HepG2 (cell line): ENCODE measurements around the gene SRP68.

Source experiments
- ATF7 ChIP-seq, 2 experiments: fragments of 450-650 bp in 1 of 2; sonication (generic) in 1 of 2; formaldehyde crosslinking in 1 of 2; IDR thresholded peaks; 2 replicates each; pipeline versions ENCODE4 v1.4.0 to v1.6.1; 2016 to 2020; ENCODE audit warnings: antibody characterized with exemption in 1 of 2, mild to moderate bottlenecking in 1 of 2, missing genetic modification reagents in 1 of 2
- FOXK2 ChIP-seq: fragments of 450-650 bp; IDR thresholded peaks from 2 replicates; pipeline ENCODE4 v1.6.1; 2016
- NFYB ChIP-seq: sonication (generic); formaldehyde crosslinking; IDR thresholded peaks from 2 replicates; pipeline ENCODE4 v1.4.0; 2020; ENCODE audit warnings: missing genetic modification reagents
- POLR2A ChIP-seq, 2 experiments: IDR thresholded peaks; 2 replicates each; pipeline ENCODE4 v1.6.1; 2011; ENCODE audit warnings: low read depth in 2 of 2, low read length in 2 of 2, mild to moderate bottlenecking in 1 of 2, moderate library complexity in 1 of 2; ENCODE audit not compliant: insufficient read depth in 1 of 2
- POLR2AphosphoS5 ChIP-seq: IDR thresholded peaks from 2 replicates; pipeline ENCODE4 v1.6.1; 2012; ENCODE audit warnings: low read depth, low read length
- PPARG ChIP-seq: conservative IDR thresholded peaks from 2 replicates; pipeline ENCODE4 v1.6.1; 2016; ENCODE audit warnings: missing biosample characterization, missing genetic modification reagents
- SIN3B ChIP-seq: fragments of 150-350 bp; IDR thresholded peaks from 2 replicates; pipeline ENCODE4 v1.6.1; 2014; ENCODE audit warnings: low read length
- TAF1 ChIP-seq: sonication (generic); formaldehyde crosslinking; IDR thresholded peaks from 2 replicates; pipeline ENCODE4 v1.4.0; 2020; ENCODE audit warnings: missing genetic modification reagents
- ZFP37 ChIP-seq: sonication (generic); formaldehyde crosslinking; IDR thresholded peaks from 2 replicates; pipeline ENCODE4 v1.4.0; 2020; ENCODE audit warnings: missing genetic modification reagents, borderline replicate concordance
- TF ChIP-seq, protein P1 (sequence below): sonication (generic); formaldehyde crosslinking; IDR thresholded peaks from 2 replicates; pipeline ENCODE4 v1.4.0; 2020; ENCODE audit warnings: missing genetic modification reagents, borderline replicate concordance

DNA sequence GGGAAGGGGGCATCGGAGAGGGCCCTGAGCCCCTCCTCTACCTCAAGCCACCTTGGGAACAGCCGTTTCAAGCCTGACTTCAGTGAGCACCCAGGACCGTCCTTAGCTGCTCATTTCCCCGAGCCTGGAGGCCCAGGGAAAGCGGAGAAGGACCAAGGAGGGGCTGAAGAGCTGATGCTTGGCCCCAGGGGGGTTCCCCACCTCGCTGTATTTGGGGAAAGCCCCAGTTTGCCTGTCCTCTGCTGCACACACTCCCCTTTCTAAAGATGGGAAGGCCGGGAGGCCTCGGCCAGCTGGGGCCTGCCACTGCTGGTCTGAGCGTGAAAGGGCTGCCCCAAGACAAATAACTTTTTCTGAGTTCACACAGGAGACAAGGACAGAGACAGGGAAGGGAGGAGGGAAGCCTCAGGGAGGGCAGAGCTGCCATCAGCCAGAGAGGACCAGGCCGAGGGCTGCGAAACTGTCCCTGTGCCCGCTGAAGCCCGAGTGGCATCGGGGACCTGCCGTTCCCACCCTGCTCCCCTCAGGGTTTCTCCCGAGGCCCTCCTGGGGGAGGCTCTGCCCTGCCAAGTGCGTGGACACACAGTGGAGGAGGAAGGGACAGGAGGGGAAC, 18.3 kb upstream of the SRP68 start:
- TF ChIP-seq FOXK2 (no peak), POLR2AphosphoS5 (no peak), PPARG (CRISPR knock-in tag) (no peak), POLR2A (IDR thresholded peaks at IDR 0.05; ENCODE audit: insufficient read depth in 1 of 2, low read depth in 2 of 2, low read length in 2 of 2) (no peak), SIN3B (no peak), ATF7 (IDR thresholded peaks at IDR 0.05) (no peak), ATF7 (CRISPR knock-in tag; IDR thresholded peaks at IDR 0.05) (no peak), TAF1 (CRISPR knock-in tag) (no peak), NFYB (CRISPR knock-in tag) (no peak), ZFP37 (CRISPR knock-in tag) (no peak)
- TF ChIP-seq, protein P1, sequence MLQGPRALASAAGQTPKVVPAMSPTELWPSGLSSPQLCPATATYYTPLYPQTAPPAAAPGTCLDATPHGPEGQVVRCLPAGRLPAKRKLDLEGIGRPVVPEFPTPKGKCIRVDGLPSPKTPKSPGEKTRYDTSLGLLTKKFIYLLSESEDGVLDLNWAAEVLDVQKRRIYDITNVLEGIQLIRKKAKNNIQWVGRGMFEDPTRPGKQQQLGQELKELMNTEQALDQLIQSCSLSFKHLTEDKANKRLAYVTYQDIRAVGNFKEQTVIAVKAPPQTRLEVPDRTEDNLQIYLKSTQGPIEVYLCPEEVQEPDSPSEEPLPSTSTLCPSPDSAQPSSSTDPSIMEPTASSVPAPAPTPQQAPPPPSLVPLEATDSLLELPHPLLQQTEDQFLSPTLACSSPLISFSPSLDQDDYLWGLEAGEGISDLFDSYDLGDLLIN (CRISPR knock-in tag) = no peak
